GM12891 (cell line): Measurements from ENCODE around the gene SLC13A3.

Source experiments
- PAX5 ChIP-seq: IDR thresholded peaks from 2 replicates; pipeline ENCODE4 v1.6.1; 2011; ENCODE audit warnings: low read length, moderate library complexity, mild to moderate bottlenecking; ENCODE audit not compliant: insufficient read depth, severe bottlenecking
- TAF1 ChIP-seq: IDR thresholded peaks from 2 replicates; pipeline ENCODE4 v1.6.1; 2011; ENCODE audit warnings: low read depth, low read length, control low read depth

GRCh38 chr20:46670228-46670584 is 18.9 kb upstream of the SLC13A3 start:
- TF ChIP-seq TAF1 (no peak), PAX5 (no peak)
